Keratinocyte (primary cell): ENCODE results near the gene GLDN.

Experiments
- EZH2 ChIP-seq: IDR thresholded peaks from one replicate; pipeline ENCODE4 v1.6.1; 2012; ENCODE audit warnings: inconsistent platforms, mild to moderate bottlenecking, low read length, moderate library complexity
- TF ChIP-seq, protein P1 (sequence below), 3 experiments: IDR thresholded peaks in 1 of 3; conservative IDR thresholded peaks in 1 of 3; optimal IDR thresholded peaks in 1 of 3; 2 replicates in 2 of 3; 3 replicates in 1 of 3; pipeline versions ENCODE3 to v1.5.1; 2011; ENCODE audit warnings: low read length in 3 of 3, mild to moderate bottlenecking in 3 of 3, moderate library complexity in 2 of 3, control low read depth in 1 of 3, inconsistent platforms in 1 of 3; ENCODE audit not compliant: insufficient read depth in 2 of 3; ENCODE audit errors: extremely low read depth in 1 of 3

DNA sequence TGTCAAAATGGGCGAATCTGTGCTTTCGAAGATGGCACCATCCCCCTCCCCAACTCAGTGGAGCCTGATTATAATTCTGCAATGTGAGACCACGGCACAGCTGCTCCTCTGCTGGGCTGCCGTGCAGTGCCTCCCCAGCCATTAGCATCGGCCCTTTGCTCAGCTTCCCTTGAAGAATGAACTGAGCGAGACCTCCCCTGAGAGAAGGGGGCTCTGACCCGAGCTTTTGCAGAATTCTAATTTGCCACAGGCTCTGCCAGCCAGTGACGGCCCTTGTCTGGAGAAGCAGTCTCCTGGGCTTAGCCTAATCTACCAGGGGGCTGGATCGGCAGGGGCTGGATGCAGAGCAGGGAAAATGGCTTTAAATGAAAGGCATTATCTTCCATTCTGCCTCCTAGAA, 57.2 kb downstream of the GLDN start:
- TF ChIP-seq, protein P1, sequence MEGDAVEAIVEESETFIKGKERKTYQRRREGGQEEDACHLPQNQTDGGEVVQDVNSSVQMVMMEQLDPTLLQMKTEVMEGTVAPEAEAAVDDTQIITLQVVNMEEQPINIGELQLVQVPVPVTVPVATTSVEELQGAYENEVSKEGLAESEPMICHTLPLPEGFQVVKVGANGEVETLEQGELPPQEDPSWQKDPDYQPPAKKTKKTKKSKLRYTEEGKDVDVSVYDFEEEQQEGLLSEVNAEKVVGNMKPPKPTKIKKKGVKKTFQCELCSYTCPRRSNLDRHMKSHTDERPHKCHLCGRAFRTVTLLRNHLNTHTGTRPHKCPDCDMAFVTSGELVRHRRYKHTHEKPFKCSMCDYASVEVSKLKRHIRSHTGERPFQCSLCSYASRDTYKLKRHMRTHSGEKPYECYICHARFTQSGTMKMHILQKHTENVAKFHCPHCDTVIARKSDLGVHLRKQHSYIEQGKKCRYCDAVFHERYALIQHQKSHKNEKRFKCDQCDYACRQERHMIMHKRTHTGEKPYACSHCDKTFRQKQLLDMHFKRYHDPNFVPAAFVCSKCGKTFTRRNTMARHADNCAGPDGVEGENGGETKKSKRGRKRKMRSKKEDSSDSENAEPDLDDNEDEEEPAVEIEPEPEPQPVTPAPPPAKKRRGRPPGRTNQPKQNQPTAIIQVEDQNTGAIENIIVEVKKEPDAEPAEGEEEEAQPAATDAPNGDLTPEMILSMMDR (optimal IDR thresholded peaks at IDR 0.05 in 1 of 3, IDR thresholded peaks at IDR 0.05 in 1 of 3, conservative IDR thresholded peaks at IDR 0.05 in 1 of 3; ENCODE audit: extremely low read depth in 1 of 3, insufficient read depth in 2 of 3, low read length in 3 of 3), result no peak
- TF ChIP-seq EZH2, result no peak
